Activated CD8-positive, alpha-beta memory T cell treated with anti-CD3 and anti-CD28 coated beads, Interleukin-2, amount 50 U/mL, for 1 hour (primary cell): Measurements from ENCODE around the gene ACOXL.

Source experiments
- DNase-seq: peaks from one replicate; pipeline ENCODE4 v3.0.0-alpha.2; 2020; ENCODE audit errors: extremely low read depth

Gene ACOXL

GRCh38 chr2:111162718-111163331 is 430.5 kb downstream of the ACOXL start:
- DNase-seq, result no peak

- DNase-seq, result no peak
These were observed 431.7 kb downstream of the ACOXL start for GRCh38 chr2:111164078-111164477.

GRCh38 chr2:111165084-111165483 is 432.7 kb downstream of the ACOXL start:
- no peak for DNase-seq

- no peak for DNase-seq
These were observed 433.7 kb downstream of the ACOXL start for GRCh38 chr2:111166115-111166514.

GRCh38 chr2:111167076-111167862 is 434.9 kb downstream of the ACOXL start:
- no peak for DNase-seq

- DNase-seq, result no peak
These were observed 435.4 kb downstream of the ACOXL start for GRCh38 chr2:111167863-111168162.
